ENCODE data around the gene FOXR2. TPM values are rescaled to one million over a fixed set of nuclear protein-coding genes. Genes with fewer than 3 reads are reported as not detected.

The FOXR2 gene
- total RNA-seq, 4 donors from 2014 or later = not detected

DNA sequence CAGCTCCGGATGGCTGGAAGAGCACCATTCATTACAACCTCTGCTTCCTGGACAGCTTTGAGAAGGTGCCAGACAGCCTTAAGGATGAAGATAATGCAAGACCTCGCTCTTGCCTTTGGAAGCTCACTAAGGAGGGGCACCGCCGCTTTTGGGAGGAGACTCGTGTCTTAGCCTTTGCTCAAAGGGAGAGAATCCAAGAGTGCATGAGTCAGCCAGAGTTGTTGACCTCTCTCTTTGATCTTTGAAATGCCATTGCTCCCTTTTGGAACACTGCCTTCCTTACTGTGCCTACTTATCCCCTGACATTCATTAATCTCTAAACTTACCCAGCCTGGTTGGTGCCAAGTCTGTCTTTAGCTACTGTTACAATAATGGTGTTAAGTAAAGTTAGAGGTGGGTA, 1.2 kb downstream of the FOXR2 start:
- TF ChIP-seq, protein P1, sequence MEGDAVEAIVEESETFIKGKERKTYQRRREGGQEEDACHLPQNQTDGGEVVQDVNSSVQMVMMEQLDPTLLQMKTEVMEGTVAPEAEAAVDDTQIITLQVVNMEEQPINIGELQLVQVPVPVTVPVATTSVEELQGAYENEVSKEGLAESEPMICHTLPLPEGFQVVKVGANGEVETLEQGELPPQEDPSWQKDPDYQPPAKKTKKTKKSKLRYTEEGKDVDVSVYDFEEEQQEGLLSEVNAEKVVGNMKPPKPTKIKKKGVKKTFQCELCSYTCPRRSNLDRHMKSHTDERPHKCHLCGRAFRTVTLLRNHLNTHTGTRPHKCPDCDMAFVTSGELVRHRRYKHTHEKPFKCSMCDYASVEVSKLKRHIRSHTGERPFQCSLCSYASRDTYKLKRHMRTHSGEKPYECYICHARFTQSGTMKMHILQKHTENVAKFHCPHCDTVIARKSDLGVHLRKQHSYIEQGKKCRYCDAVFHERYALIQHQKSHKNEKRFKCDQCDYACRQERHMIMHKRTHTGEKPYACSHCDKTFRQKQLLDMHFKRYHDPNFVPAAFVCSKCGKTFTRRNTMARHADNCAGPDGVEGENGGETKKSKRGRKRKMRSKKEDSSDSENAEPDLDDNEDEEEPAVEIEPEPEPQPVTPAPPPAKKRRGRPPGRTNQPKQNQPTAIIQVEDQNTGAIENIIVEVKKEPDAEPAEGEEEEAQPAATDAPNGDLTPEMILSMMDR (IDR thresholded peaks at IDR 0.05; ENCODE audit: low read depth) = no peak

DNA sequence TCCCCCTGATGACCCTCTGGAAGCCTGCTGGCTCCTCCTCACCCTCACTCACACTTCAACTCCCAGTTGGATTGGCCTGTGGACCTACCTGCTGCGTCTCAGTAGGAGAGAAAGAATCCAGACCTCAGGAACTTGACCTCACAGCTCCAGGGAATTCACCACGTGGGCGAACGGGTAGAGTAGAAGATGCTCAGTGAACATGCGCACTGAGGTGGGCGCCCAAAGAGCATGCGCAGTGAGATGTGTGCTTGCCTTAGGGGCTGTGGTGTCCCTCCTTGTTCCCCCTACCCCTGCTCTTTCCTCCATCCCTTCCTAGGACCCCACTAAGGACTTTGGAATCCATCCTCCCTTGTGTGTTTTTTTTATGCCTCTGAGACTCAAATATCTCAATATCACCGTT, 12.9 kb downstream of the FOXR2 start:
- TF ChIP-seq, protein P1 (IDR thresholded peaks at IDR 0.05; ENCODE audit: low read depth) = no peak

DNA sequence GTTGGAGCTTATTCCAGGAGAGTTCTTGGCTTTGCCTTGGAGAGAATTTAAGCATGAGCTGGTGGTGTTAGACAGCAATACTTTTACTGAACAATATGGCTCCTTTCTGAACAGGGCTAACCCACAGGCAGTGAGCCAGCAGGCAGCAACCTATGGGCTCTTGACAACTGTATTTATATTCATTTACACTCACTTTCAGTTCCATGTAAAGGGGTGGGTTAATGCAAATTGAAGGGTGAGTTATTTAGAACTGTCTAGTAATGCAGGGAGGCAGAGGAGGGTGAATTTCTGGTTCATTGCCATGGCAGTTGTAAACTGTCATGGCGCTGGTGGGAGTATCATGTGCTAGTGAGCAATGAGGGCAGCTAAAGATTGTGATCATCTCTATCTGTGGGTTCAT, 15.7 kb downstream of the FOXR2 start:
- TF ChIP-seq, protein P1 (IDR thresholded peaks at IDR 0.05; ENCODE audit: low read depth) = no peak

DNA sequence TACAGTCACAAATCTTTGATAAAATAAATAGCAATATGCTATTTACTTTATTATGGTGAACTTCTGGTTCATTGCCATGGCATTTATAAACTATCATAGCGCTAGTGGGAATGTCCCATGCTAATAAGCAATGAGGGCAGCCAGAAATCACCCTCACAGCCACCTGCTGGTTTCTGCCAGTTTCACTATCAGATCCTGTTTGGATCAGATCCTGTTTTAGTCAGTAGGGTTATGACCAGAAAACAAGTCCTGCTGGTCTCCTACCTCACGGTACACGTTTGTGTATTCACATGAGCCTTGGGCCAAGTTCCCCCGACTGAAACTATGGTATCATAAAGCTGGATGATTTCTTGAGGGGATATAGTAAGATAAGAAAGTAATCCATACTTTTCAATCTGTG, 17.7 kb downstream of the FOXR2 start:
- TF ChIP-seq, protein P1 (IDR thresholded peaks at IDR 0.05; ENCODE audit: low read depth) = no peak

GRCh38 chrX:55648434-55648833, 25.2 kb downstream of the FOXR2 start:
- TF ChIP-seq, protein P1 (IDR thresholded peaks at IDR 0.05; ENCODE audit: low read depth) = no peak

DNA sequence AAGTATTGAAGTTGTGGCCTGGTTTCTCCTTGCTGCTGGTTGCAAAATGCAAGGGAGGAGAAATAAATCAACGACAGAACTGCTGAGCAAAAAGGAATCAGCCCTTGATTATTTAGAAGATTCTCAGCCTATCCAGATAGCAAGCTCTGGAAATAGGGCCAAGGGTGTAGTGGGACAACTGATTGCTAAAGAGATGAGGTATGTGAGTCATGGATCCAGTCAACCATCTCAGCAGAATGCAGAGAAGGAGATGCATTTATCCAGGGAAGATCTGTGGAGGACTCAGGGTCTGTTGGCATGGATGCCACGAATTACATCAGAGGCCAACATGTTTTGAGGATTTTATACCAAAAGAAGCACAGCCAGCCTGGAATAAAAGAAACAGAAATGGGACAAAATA, 36.7 kb downstream of the FOXR2 start:
- TF ChIP-seq, protein P1 (IDR thresholded peaks at IDR 0.05; ENCODE audit: low read depth) = no peak

GRCh38 chrX:55663584-55663983, 40.4 kb downstream of the FOXR2 start:
- TF ChIP-seq, protein P1 (IDR thresholded peaks at IDR 0.05; ENCODE audit: low read depth) = no peak

Data from subcutaneous adipose tissue (tissue), 4 donors.